SK-N-SH (cell line): ENCODE data around the gene MICAL2. TPM values are rescaled to one million over a fixed set of nuclear protein-coding genes. Genes with fewer than 3 reads are reported as not detected.

Experiments used
- CTCF ChIA-PET: fragments of 300-600, 350-600 bp; formaldehyde crosslinking; extraction: SDS; loops from one replicate; lab custom pipeline; 2021; lab: Yijun Ruan, JAX
- POLR2A ChIA-PET: fragments of 350-600 bp; sonication (Branson Sonifier 250); formaldehyde crosslinking; extraction: SDS; loops from one replicate; lab custom pipeline; 2020; ENCODE audit warnings: antibody characterized with exemption, inconsistent platforms; lab: Yijun Ruan, JAX
- DNase-seq: peaks from one replicate; pipeline ENCODE4 v3.0.0; 2012
- H2AFZ ChIP-seq: fragments of 200-600 bp; sonication (generic); 2 replicates; pipeline ENCODE4 v1.8.1; 2016; ENCODE audit warnings: antibody characterized with exemption, mild to moderate bottlenecking, low read depth
- H3F3A ChIP-seq: fragments of 200-600 bp; sonication (generic); replicated peaks from 2 replicates; pipeline ENCODE3; 2016; ENCODE audit warnings: antibody characterized with exemption, mild to moderate bottlenecking; ENCODE audit not compliant: insufficient read depth
- H3K27ac ChIP-seq, 2 experiments: fragments of 200-500 bp in 1 of 2; fragments of 200-600 bp in 1 of 2; sonication (Bioruptor generic) in 1 of 2; sonication (generic), shearing (Covaris generic) in 1 of 2; 2 replicates each; pipeline versions ENCODE4 v1.5.1 to v1.6.1; 2014 to 2016; ENCODE audit warnings: low read depth in 2 of 2, inconsistent platforms in 1 of 2, low read length in 1 of 2, mild to moderate bottlenecking in 1 of 2, mixed read lengths in 1 of 2
- H3K27me3 ChIP-seq: fragments of 200-600 bp; sonication (generic), shearing (Covaris generic); 2 replicates; pipeline ENCODE4 v1.6.1; 2016; ENCODE audit warnings: mixed run types; ENCODE audit not compliant: insufficient read depth
- H3K36me3 ChIP-seq, 2 experiments: fragments of 200-500 bp in 1 of 2; fragments of 200-600 bp in 1 of 2; sonication (Bioruptor generic) in 1 of 2; sonication (generic) in 1 of 2; replicated peaks in 1 of 2; 2 replicates each; pipeline versions ENCODE3 to v1.5.1; 2014 to 2016; ENCODE audit warnings: low read length in 1 of 2, mild to moderate bottlenecking in 1 of 2; ENCODE audit not compliant: insufficient read depth in 2 of 2, control insufficient read depth in 1 of 2
- H3K4me1 ChIP-seq, 2 experiments: fragments of 200-500 bp in 1 of 2; fragments of 200-600 bp in 1 of 2; sonication (Bioruptor generic) in 1 of 2; sonication (generic), shearing (Covaris generic) in 1 of 2; 2 replicates each; pipeline versions ENCODE4 v1.5.1 to v1.6.1; 2014 to 2016; ENCODE audit warnings: low read depth in 1 of 2, low read length in 1 of 2, mixed run types in 1 of 2; ENCODE audit not compliant: insufficient read depth in 2 of 2, control insufficient read depth in 1 of 2
- H3K4me2 ChIP-seq: fragments of 200-600 bp; sonication (generic), shearing (Covaris generic); 2 replicates; pipeline ENCODE4 v1.6.1; 2017; ENCODE audit warnings: mixed run types
- H3K4me3 ChIP-seq, 2 experiments: fragments of 200-500 bp in 1 of 2; fragments of 200-600 bp in 1 of 2; sonication (Bioruptor generic) in 1 of 2; sonication (generic), shearing (Covaris generic) in 1 of 2; 2 replicates each; pipeline versions ENCODE4 v1.5.1 to v1.8.1; 2014 to 2016; ENCODE audit warnings: low read depth in 2 of 2, inconsistent platforms in 1 of 2, low read length in 1 of 2, mild to moderate bottlenecking in 1 of 2, mixed read lengths in 1 of 2, moderate library complexity in 1 of 2
- H3K79me2 ChIP-seq: fragments of 200-600 bp; sonication (generic); 2 replicates; pipeline ENCODE4 v1.8.1; 2017; ENCODE audit warnings: mild to moderate bottlenecking; ENCODE audit not compliant: insufficient read depth
- H3K9ac ChIP-seq: fragments of 200-600 bp; sonication (generic); 2 replicates; pipeline ENCODE4 v1.6.1; 2017; ENCODE audit warnings: mixed run types
- H3K9me2 ChIP-seq: fragments of 200-600 bp; sonication (generic); 2 replicates; pipeline ENCODE4 v1.6.1; 2017; ENCODE audit warnings: mixed run types
- H3K9me3 ChIP-seq: fragments of 200-600 bp; sonication (generic); 2 replicates; pipeline ENCODE4 v1.6.1; 2017; ENCODE audit warnings: mixed run types, mild to moderate bottlenecking, moderate library complexity
- H4K20me1 ChIP-seq: fragments of 200-600 bp; sonication (generic); 2 replicates; pipeline ENCODE4 v1.6.1; 2017; ENCODE audit warnings: mild to moderate bottlenecking, mixed run types; ENCODE audit not compliant: insufficient read depth
- ELF1 ChIP-seq: IDR thresholded peaks from 2 replicates; pipeline ENCODE4 v1.4.0; 2012
- EZH2phosphoT487 ChIP-seq: fragments of 200-600 bp; sonication (generic); IDR thresholded peaks from 2 replicates; pipeline ENCODE4 v1.6.1; 2017; ENCODE audit warnings: low read depth, mixed run types, mild to moderate bottlenecking, antibody characterized with exemption, moderate library complexity, borderline replicate concordance
- FOSL2 ChIP-seq: IDR thresholded peaks from 2 replicates; pipeline ENCODE4 v1.4.0; 2012; ENCODE audit warnings: low read depth, mild to moderate bottlenecking, moderate library complexity, borderline replicate concordance
- FOXJ3 ChIP-seq: sonication (generic); formaldehyde crosslinking; IDR thresholded peaks from 2 replicates; pipeline ENCODE4 v1.5.1; 2020; ENCODE audit warnings: mild to moderate bottlenecking, missing genetic modification reagents
- FOXM1 ChIP-seq: IDR thresholded peaks from 2 replicates; pipeline ENCODE4 v1.4.0; 2012; ENCODE audit warnings: low read depth, mild to moderate bottlenecking
- GATA2 ChIP-seq: sonication (generic); formaldehyde crosslinking; IDR thresholded peaks from 2 replicates; pipeline ENCODE4 v1.5.0; 2020; ENCODE audit warnings: mild to moderate bottlenecking, missing genetic modification reagents
- JUND ChIP-seq: IDR thresholded peaks from 2 replicates; pipeline ENCODE4 v1.4.0; 2012
- MAX ChIP-seq: IDR thresholded peaks from 2 replicates; pipeline ENCODE4 v1.4.0; 2012; ENCODE audit warnings: low read depth
- MXI1 ChIP-seq: IDR thresholded peaks from 2 replicates; pipeline ENCODE4 v1.6.1; 2012; ENCODE audit warnings: mild to moderate bottlenecking, low read depth, low read length, improper control_type of control experiment
- PBX3 ChIP-seq: IDR thresholded peaks from 2 replicates; pipeline ENCODE4; 2012
- POLR2AphosphoS5 ChIP-seq: IDR thresholded peaks from 2 replicates; pipeline ENCODE4 v1.6.1; 2012; ENCODE audit warnings: low read depth, low read length
- RCOR1 ChIP-seq: fragments of 150-350 bp; IDR thresholded peaks from 2 replicates; pipeline ENCODE4 v1.6.1; 2017; ENCODE audit warnings: antibody characterized with exemption, low read length
- RFX5 ChIP-seq: IDR thresholded peaks from 2 replicates; pipeline ENCODE4 v1.6.1; 2012; ENCODE audit warnings: mild to moderate bottlenecking, improper control_type of control experiment, low read length
- RXRA ChIP-seq: IDR thresholded peaks from 2 replicates; pipeline ENCODE4 v1.4.0; 2012; ENCODE audit warnings: low read depth, mild to moderate bottlenecking, borderline replicate concordance
- SIN3A ChIP-seq: IDR thresholded peaks from 2 replicates; pipeline ENCODE4 v1.6.1; 2012; ENCODE audit warnings: low read depth, mild to moderate bottlenecking, low read length, moderate library complexity, borderline replicate concordance
- TCF12 ChIP-seq: IDR thresholded peaks from 2 replicates; pipeline ENCODE4 v1.4.0; 2012
- TEAD4 ChIP-seq: IDR thresholded peaks from 2 replicates; pipeline ENCODE4 v1.4.0; 2012; ENCODE audit warnings: mild to moderate bottlenecking, borderline replicate concordance; ENCODE audit not compliant: insufficient read depth
- WGBS: methylation state at CpG from one replicate; pipeline ENCODE4 v1.1.6; 2017; ENCODE audit warnings: low lambda C conversion rate; 5-methylcytosine and 5-hydroxymethylcytosine counted together
- polyA plus RNA-seq, 3 experiments: library from polyadenylated mRNA; depleted of rRNA; stranded (reverse); fragments of >200 nt; gene quantifications; 2 replicates each; pipeline ENCODE4 v1.2.3, GENCODE V29; 2012
- TF ChIP-seq, protein P1 (sequence below): fragments of 150-350 bp; IDR thresholded peaks from 2 replicates; pipeline ENCODE4 v1.6.1; 2017; ENCODE audit warnings: antibody characterized with exemption, low read length, low read depth, borderline replicate concordance

MICAL2 gene
- polyA plus RNA-seq, 1 of the 3 experiments (the other 2 are of a cell fraction): 54.6 TPM

- H2AFZ ChIP-seq: no peak overlapping the region
- H3K9me3 ChIP-seq: no peaks in the 10 kb centered on the region
- H3K4me3 ChIP-seq: no peak overlapping the region
- peak overlapping the region in 1 of 2 experiments; percentile 78; a peak in 2 of 4 replicates for H3K27ac ChIP-seq
- WGBS: 90% methylated on average over 2 of the region's 4 CpGs
- no peak overlapping the region for H3K9ac ChIP-seq
- ChIA-PET POLR2A (no interaction called here), CTCF (interaction anchor here (1.2 kb wide), 1 partner anchor 119 kb away, joined by 3 read pairs; no protein-coding TSS in a partner anchor)
- DNase-seq: no peak
- H3K4me2 ChIP-seq: peak overlapping the region; percentile 20; the same call in 1 of the 2 replicates
- peaks cover 8 to 38% of the 10 kb centered on the region in 2 experiments for H3K36me3 ChIP-seq
- H3K9me2 ChIP-seq: no peaks in the 10 kb centered on the region
- no peaks in the 10 kb centered on the region for H3K27me3 ChIP-seq
- H3K4me1 ChIP-seq: peaks cover 0 to 30% of the 10 kb centered on the region in 2 experiments; a peak in 2 of 4 replicates
- H4K20me1 ChIP-seq: peaks cover 74% of the 10 kb centered on the region
- H3K79me2 ChIP-seq: peaks cover 100% of the 10 kb centered on the region
- H3F3A ChIP-seq: peaks cover 22% of the 10 kb centered on the region
- no peak for TF ChIP-seq RCOR1
- no peak for TF ChIP-seq TCF12
- no peak for TF ChIP-seq MXI1
- TF ChIP-seq JUND: no peak
- TF ChIP-seq, protein P1, sequence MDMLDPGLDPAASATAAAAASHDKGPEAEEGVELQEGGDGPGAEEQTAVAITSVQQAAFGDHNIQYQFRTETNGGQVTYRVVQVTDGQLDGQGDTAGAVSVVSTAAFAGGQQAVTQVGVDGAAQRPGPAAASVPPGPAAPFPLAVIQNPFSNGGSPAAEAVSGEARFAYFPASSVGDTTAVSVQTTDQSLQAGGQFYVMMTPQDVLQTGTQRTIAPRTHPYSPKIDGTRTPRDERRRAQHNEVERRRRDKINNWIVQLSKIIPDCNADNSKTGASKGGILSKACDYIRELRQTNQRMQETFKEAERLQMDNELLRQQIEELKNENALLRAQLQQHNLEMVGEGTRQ: no peak
- TF ChIP-seq FOXJ3 (CRISPR knock-in tag): no peak
- no peak for TF ChIP-seq GATA2 (CRISPR knock-in tag)
- TF ChIP-seq ELF1: no peak
- no peak for TF ChIP-seq RFX5
- TF ChIP-seq EZH2phosphoT487: no peak
- TF ChIP-seq FOXM1: no peak
- TF ChIP-seq MAX: no peak
- no peak for TF ChIP-seq RXRA
- no peak for TF ChIP-seq TEAD4
- no peak for TF ChIP-seq POLR2AphosphoS5
- TF ChIP-seq FOSL2: no peak
- no peak for TF ChIP-seq SIN3A
- TF ChIP-seq PBX3: no peak
Measured at GRCh38 chr11:12117200-12117599, 6.8 kb downstream of the MICAL2 start.
